ENCODE data around the gene CENPP. TPM values are rescaled to one million over a fixed set of nuclear protein-coding genes. Genes with fewer than 3 reads are reported as not detected.

Gene CENPP
- total and polyA plus RNA-seq, 4 donors = 0.62 to 8.7 (median 1.3) TPM

DNA sequence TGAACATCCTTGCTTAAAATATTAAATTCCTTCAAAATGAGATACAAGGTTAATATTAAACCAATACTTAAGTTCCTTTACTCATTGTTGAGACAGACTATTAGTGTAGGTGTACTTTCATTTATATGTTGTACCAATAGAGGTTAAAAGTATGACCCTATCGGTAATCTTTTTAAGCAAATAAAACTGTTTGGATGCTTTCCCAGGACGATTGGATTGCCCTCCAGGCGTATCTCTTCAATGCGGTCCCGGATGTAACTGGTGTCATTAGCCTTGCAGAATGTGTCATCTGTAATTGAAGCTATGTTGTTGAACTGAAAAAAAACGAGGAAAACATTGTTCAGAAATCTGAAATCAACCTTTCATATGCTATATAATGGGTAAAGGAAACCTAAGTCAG, 59.7 kb downstream of the CENPP start (continued):
- no peak for TF ChIP-seq CTCF (IDR thresholded peaks at IDR 0.05; ENCODE audit: low read depth, low read length, missing input control)

- Histone ChIP-seq H3K4me3 (ENCODE audit: low read depth in 1 of 3, low read length in 3 of 3) (no peak overlapping the region), H3K36me3 (ENCODE audit: control insufficient read depth in 4 of 4, insufficient read depth in 3 of 4, low read depth in 1 of 4, low read length in 3 of 4) (no peaks in the 10 kb centered on the region), H3K27me3 (ENCODE audit: control insufficient read depth in 4 of 4, insufficient read depth in 4 of 4, low read length in 3 of 4) (no peaks in the 10 kb centered on the region), H3K27ac (ENCODE audit: low read depth in 1 of 2, low read length in 2 of 2) (peak overlapping the region; percentile 60 to 72), H3K9ac (ENCODE audit: low read depth in 1 of 2, low read length in 2 of 2) (no peak overlapping the region), H3K9me3 (ENCODE audit: control insufficient read depth in 4 of 4, low read length in 3 of 4) (no peaks in the 10 kb centered on the region), H3K4me1 (ENCODE audit: control insufficient read depth in 4 of 4, insufficient read depth in 4 of 4, low read length in 3 of 4) (peaks cover 0 to 8% (median 4%) of the 10 kb centered on the region in 4 donors)
- no peak for DNase-seq (ENCODE audit: low spot score)
- TF ChIP-seq YY1 (IDR thresholded peaks at IDR 0.05) (no peak), HNF4A (conservative IDR thresholded peaks at IDR 0.05) (no peak), NR2F2 (IDR thresholded peaks at IDR 0.05) (no peak), RXRA (IDR thresholded peaks at IDR 0.05) (no peak), EGR1 (IDR thresholded peaks at IDR 0.05; ENCODE audit: low read depth in 2 of 2) (no peak), ZBTB33 (IDR thresholded peaks at IDR 0.05) (no peak)
- 79% methylated on average over 4 of the region's 4 CpGs for WGBS
These were observed 60.2 kb downstream of the CENPP start for GRCh38 chr9:92385953-92386352.

GRCh38 chr9:92392690-92393089, 66.9 kb downstream of the CENPP start:
- 97% methylated on average over 2 of the region's 2 CpGs for WGBS
- Histone ChIP-seq H3K9ac (ENCODE audit: low read depth in 1 of 2, low read length in 2 of 2) (no peak overlapping the region), H3K4me3 (ENCODE audit: low read depth in 1 of 3, low read length in 3 of 3) (no peak overlapping the region), H3K9me3 (ENCODE audit: control insufficient read depth in 4 of 4, low read length in 3 of 4) (no peaks in the 10 kb centered on the region), H3K4me1 (ENCODE audit: control insufficient read depth in 4 of 4, insufficient read depth in 4 of 4, low read length in 3 of 4) (peaks cover 0 to 3% (median 0%) of the 10 kb centered on the region in 4 donors), H3K36me3 (ENCODE audit: control insufficient read depth in 4 of 4, insufficient read depth in 3 of 4, low read depth in 1 of 4, low read length in 3 of 4) (no peaks in the 10 kb centered on the region), H3K27ac (ENCODE audit: low read depth in 1 of 2, low read length in 2 of 2) (no peak overlapping the region), H3K27me3 (ENCODE audit: control insufficient read depth in 4 of 4, insufficient read depth in 4 of 4, low read length in 3 of 4) (no peaks in the 10 kb centered on the region)
- DNase-seq (ENCODE audit: low spot score) = no peak
- TF ChIP-seq RXRA (IDR thresholded peaks at IDR 0.05) (no peak), ZBTB33 (IDR thresholded peaks at IDR 0.05) (no peak), YY1 (IDR thresholded peaks at IDR 0.05) (no peak), MAX (IDR thresholded peaks at IDR 0.05) (no peak), SP1 (IDR thresholded peaks at IDR 0.05) (no peak), CTCF (IDR thresholded peaks at IDR 0.05; ENCODE audit: low read depth, low read length, missing input control) (no peak), EGR1 (IDR thresholded peaks at IDR 0.05; ENCODE audit: low read depth in 2 of 2) (no peak), RAD21 (IDR thresholded peaks at IDR 0.05) (no peak), FOXA2 (IDR thresholded peaks at IDR 0.05) (no peak), JUND (IDR thresholded peaks at IDR 0.05) (no peak), HNF4G (IDR thresholded peaks at IDR 0.05) (no peak), ATF3 (IDR thresholded peaks at IDR 0.05) (no peak), HNF4A (conservative IDR thresholded peaks at IDR 0.05) (no peak), TAF1 (conservative IDR thresholded peaks at IDR 0.05) (no peak)
